SH-SY5Y (cell line): ENCODE results near the gene SHANK2.

Source experiments
- GATA2 ChIP-seq: IDR thresholded peaks from 2 replicates; pipeline ENCODE4 v1.6.1; 2011; ENCODE audit warnings: mild to moderate bottlenecking, low read depth, low read length
- GATA3 ChIP-seq: IDR thresholded peaks from 2 replicates; pipeline ENCODE4 v1.6.1; 2011; ENCODE audit warnings: low read depth, mild to moderate bottlenecking, low read length, moderate library complexity

DNA sequence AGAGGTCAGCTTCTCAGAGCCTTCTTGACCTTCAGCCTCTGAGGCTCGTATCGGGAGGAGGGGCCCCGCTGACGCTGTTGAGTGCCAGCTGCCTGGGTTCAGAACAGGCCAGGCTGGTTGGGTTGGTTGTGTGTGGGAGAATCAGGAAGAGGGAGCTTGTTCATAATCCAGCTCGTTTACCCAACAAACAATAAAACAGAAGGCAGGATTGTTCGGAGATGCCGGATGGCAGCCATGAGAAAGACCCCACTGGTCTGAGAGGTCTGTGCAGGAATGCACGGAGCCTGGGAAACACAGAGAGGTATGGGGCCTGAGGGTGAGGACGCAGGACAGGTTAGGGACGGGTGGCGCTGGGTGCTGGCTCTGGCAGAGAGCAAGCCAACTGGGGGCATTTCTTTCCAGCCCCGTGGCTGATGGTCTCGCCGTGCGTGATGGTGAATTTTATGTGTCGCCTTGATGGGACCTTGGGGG is 31.6 kb upstream of the SHANK2 start:
- TF ChIP-seq GATA3, result no peak
- TF ChIP-seq GATA2, result no peak
